PC-9 (cell line): ENCODE results near the gene ANKS1B. TPM values are rescaled to one million over a fixed set of nuclear protein-coding genes. Genes with fewer than 3 reads are reported as not detected.
"Not testable (repeated sequence)": the region's sequence is repeated elsewhere in the genome, so short reads cannot be mapped to it uniquely, and the experiment has no call there.

Experiments used
- BruUV-seq: library from RNA; stranded (reverse); fragments of 400-500 nt; replicated peaks from 2 replicates; lab custom pipeline; 2021; lab: Mats Ljungman, UMichigan
- CTCF ChIA-PET: fragments of 300-600 bp; sonication (Branson Sonifier 250); formaldehyde crosslinking; loops from one replicate; lab custom pipeline; 2022; ENCODE audit warnings: antibody characterized with exemption; lab: Charles Lee
- POLR2A ChIA-PET: fragments of 300-600 bp; sonication (Branson Sonifier 250); formaldehyde crosslinking; loops from one replicate; lab custom pipeline; 2022; ENCODE audit warnings: antibody characterized with exemption; ENCODE audit not compliant: unreplicated experiment; lab: Charles Lee
- DNase-seq, 2 experiments: peaks; one replicate each; pipeline versions ENCODE4 v3.0.0 to v3.0.0-alpha.2; 2015 to 2022; ENCODE audit warnings: mixed read lengths in 1 of 2
- H2AFZ ChIP-seq: fragments of 200-600 bp; sonication (generic); 2 replicates; pipeline ENCODE4 v1.8.1; 2017; ENCODE audit warnings: antibody characterized with exemption
- H3F3A ChIP-seq: fragments of 200-600 bp; sonication (generic); 2 replicates; pipeline ENCODE4 v1.8.1; 2017; ENCODE audit warnings: antibody characterized with exemption, mild to moderate bottlenecking, low read depth; ENCODE audit not compliant: insufficient read depth
- H3K27ac ChIP-seq: fragments of 200-600 bp; sonication (generic); 2 replicates; pipeline ENCODE4 v1.6.1; 2016; ENCODE audit warnings: mixed run types
- H3K27me3 ChIP-seq: fragments of 200-600 bp; sonication (generic); 2 replicates; pipeline ENCODE4 v1.6.1; 2016; ENCODE audit warnings: low read depth, mixed run types; ENCODE audit not compliant: insufficient read depth
- H3K36me3 ChIP-seq: fragments of 200-600 bp; sonication (generic); 2 replicates; pipeline ENCODE4 v1.6.1; 2016; ENCODE audit warnings: low read depth, mixed run types
- H3K4me1 ChIP-seq: fragments of 200-600 bp; sonication (generic); replicated peaks from 2 replicates; pipeline ENCODE4 v1.6.1; 2016; ENCODE audit warnings: mixed run types; ENCODE audit not compliant: insufficient read depth
- H3K4me2 ChIP-seq: fragments of 200-600 bp; sonication (generic); 2 replicates; pipeline ENCODE4 v1.6.1; 2017; ENCODE audit warnings: mixed run types
- H3K4me3 ChIP-seq: fragments of 200-600 bp; sonication (generic); 2 replicates; pipeline ENCODE4 v1.6.1; 2016; ENCODE audit warnings: mixed run types
- H3K79me2 ChIP-seq: fragments of 200-600 bp; sonication (generic); 2 replicates; pipeline ENCODE4 v1.6.1; 2017; ENCODE audit warnings: low read depth, mixed run types
- H3K9me2 ChIP-seq: fragments of 200-600 bp; sonication (generic); 2 replicates; pipeline ENCODE4 v1.8.1; 2017; ENCODE audit warnings: mild to moderate bottlenecking; ENCODE audit not compliant: insufficient read depth
- H3K9me3 ChIP-seq: fragments of 200-600 bp; sonication (generic); 2 replicates; pipeline ENCODE4 v1.8.1; 2016; ENCODE audit warnings: low read depth; ENCODE audit not compliant: insufficient read depth
- H4K20me1 ChIP-seq: fragments of 200-600 bp; sonication (generic); 2 replicates; pipeline ENCODE4 v1.8.1; 2017; ENCODE audit not compliant: insufficient read depth
- EZH2 ChIP-seq: fragments of 200-600 bp; sonication (generic); IDR thresholded peaks from 2 replicates; pipeline ENCODE4 v1.8.0; 2017; ENCODE audit warnings: antibody characterized with exemption, low read depth
- intact Hi-C: fragments of 100-400 bp; cut with micrococcal nuclease; formaldehyde crosslinking; loops from one replicate; pipeline ENCODE4 v1.10.0; 2022; ENCODE audit not compliant: unreplicated experiment
- total RNA-seq: library from RNA; stranded (reverse); gene quantifications from 2 replicates; pipeline ENCODE4 v1.2.3, GENCODE V29; 2021
- TF ChIP-seq, protein P1 (sequence below): fragments of 200-600 bp; sonication (generic); conservative IDR thresholded peaks from 2 replicates; pipeline ENCODE4 v1.6.1; 2017; ENCODE audit warnings: mixed run types, antibody characterized with exemption, mild to moderate bottlenecking, moderate library complexity

The ANKS1B gene
- total RNA-seq, 1 experiment from 2014 or later: not detected

DNA sequence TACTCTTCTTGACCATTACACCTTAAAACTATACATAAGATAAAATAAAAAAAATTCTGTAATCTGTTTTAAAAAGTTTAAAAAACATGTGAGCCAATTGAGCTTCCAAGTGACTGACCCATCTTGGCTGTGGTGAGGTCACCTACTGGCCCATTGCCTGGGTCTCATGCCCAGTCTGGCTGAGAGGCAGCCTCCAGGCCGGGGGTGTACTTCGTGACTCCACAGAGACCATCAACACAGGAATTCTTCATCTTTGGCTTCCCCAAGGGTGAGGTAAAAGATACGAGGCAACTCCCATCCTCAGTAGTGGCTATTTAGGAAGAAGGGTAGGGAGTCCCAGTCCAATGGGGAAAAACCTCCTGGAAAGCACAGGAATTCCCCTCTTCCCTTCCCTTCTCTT is 1226.4 kb downstream of the ANKS1B start:
- H3K9me3 ChIP-seq: no peaks in the 10 kb centered on the region
- no TSS peak for BruUV-seq
- TF ChIP-seq EZH2: no peak
- TF ChIP-seq, protein P1, sequence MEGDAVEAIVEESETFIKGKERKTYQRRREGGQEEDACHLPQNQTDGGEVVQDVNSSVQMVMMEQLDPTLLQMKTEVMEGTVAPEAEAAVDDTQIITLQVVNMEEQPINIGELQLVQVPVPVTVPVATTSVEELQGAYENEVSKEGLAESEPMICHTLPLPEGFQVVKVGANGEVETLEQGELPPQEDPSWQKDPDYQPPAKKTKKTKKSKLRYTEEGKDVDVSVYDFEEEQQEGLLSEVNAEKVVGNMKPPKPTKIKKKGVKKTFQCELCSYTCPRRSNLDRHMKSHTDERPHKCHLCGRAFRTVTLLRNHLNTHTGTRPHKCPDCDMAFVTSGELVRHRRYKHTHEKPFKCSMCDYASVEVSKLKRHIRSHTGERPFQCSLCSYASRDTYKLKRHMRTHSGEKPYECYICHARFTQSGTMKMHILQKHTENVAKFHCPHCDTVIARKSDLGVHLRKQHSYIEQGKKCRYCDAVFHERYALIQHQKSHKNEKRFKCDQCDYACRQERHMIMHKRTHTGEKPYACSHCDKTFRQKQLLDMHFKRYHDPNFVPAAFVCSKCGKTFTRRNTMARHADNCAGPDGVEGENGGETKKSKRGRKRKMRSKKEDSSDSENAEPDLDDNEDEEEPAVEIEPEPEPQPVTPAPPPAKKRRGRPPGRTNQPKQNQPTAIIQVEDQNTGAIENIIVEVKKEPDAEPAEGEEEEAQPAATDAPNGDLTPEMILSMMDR: no peak
- no peaks in the 10 kb centered on the region for H3K36me3 ChIP-seq
- H3K4me1 ChIP-seq: no peaks in the 10 kb centered on the region
- H2AFZ ChIP-seq: no peak overlapping the region
- H3K9me2 ChIP-seq: no peaks in the 10 kb centered on the region
- ChIA-PET CTCF (no interaction called here), POLR2A (no interaction called here)
- no peak overlapping the region for H3K4me3 ChIP-seq
- intact Hi-C loops: no loop called here
- H4K20me1 ChIP-seq: no peaks in the 10 kb centered on the region
- H3K4me2 ChIP-seq: no peak overlapping the region
- no peaks in the 10 kb centered on the region for H3K79me2 ChIP-seq
- H3F3A ChIP-seq: no peaks in the 10 kb centered on the region
- no peak for DNase-seq
- H3K27me3 ChIP-seq: peaks cover 50% of the 10 kb centered on the region
- no peak overlapping the region for H3K27ac ChIP-seq

DNA sequence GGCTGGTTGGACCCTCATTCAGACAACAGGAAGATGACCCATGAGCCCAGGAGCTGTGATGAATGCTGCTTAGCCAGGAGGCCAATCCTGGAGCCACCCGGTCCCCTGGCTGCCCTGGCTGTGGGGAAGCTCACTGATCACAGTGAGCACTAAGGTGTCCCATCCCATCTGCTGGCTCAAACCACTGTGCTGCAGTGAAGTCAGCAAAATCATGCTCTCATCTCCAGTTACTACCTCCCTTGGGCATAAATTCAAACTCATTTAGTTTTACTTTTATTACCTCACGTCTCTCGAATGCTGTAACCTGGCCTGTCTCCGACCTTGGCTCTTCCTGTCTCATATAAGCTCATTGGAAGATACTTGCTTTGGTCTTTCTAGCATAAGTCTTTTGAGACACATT is 1227.3 kb downstream of the ANKS1B start:
- peaks cover 45% of the 10 kb centered on the region for H3K27me3 ChIP-seq
- H3K9me2 ChIP-seq: no peaks in the 10 kb centered on the region
- no peaks in the 10 kb centered on the region for H3K4me1 ChIP-seq
- TF ChIP-seq, protein P1: no peak
- TF ChIP-seq EZH2: no peak
- DNase-seq: no peak
- intact Hi-C loops: no loop called here
- CTCF ChIA-PET: no interaction called here
- POLR2A ChIA-PET: no interaction called here
- no peaks in the 10 kb centered on the region for H4K20me1 ChIP-seq
- BruUV-seq: no TSS peak
- no peak overlapping the region for H3K4me2 ChIP-seq
- H3K4me3 ChIP-seq: no peak overlapping the region
- no peaks in the 10 kb centered on the region for H3F3A ChIP-seq
- H2AFZ ChIP-seq: no peak overlapping the region
- no peaks in the 10 kb centered on the region for H3K36me3 ChIP-seq
- no peaks in the 10 kb centered on the region for H3K9me3 ChIP-seq
- no peak overlapping the region for H3K27ac ChIP-seq
- H3K79me2 ChIP-seq: no peaks in the 10 kb centered on the region

DNA sequence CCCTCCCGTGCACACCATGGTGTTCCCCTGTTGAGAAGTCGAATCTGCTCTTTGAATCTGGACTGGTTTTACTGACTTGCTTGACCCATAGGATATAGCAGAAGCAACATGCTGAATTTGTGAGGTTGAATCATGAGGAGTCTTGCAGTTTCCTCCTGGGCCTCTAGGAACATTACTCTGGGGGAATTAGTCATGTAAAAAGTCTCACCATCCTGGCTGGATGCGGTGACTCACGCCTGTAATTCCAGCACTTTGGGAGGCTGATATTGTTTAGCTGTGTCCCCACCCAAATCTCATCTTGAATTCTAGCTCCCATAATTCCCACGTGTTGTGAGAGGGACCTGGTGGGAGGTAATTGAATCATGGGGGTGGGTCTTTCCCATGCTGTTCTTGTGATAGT is 1228.9 kb downstream of the ANKS1B start:
- intact Hi-C loops, H4K20me1 ChIP-seq, H3K79me2 ChIP-seq, H3K27ac ChIP-seq, POLR2A ChIA-PET, H3K4me2 ChIP-seq, H3K4me1 ChIP-seq, H2AFZ ChIP-seq, CTCF ChIA-PET, H3K4me3 ChIP-seq, DNase-seq, H3K36me3 ChIP-seq, H3K9me2 ChIP-seq, BruUV-seq, H3K9me3 ChIP-seq, H3F3A ChIP-seq: not testable (repeated sequence)
- H3K27me3 ChIP-seq: peaks cover 33% of the 10 kb centered on the region

DNA sequence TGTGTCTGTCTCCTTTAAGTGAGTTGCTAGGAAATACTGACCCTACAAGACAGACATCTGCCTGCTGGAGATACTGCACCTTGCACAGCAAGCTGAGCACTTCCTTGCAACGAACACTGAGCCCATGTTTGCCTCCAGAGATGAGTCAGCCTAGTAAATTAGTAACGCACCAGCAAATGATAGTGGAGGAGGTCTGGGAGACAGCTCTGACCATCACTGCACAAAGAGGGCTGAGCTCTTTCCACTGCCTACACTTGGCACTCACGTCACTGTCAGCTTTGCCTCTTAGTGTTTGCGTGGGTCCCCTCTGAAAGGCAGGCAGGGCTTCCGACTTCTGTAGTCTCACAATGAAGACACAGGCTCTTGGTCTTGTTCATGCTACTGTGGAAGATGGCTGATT is 1230.6 kb downstream of the ANKS1B start:
- ChIA-PET POLR2A (no interaction called here), CTCF (no interaction called here)
- Histone ChIP-seq H3K27ac (no peak overlapping the region), H4K20me1 (no peaks in the 10 kb centered on the region), H2AFZ (no peak overlapping the region), H3K79me2 (no peaks in the 10 kb centered on the region), H3K9me2 (no peaks in the 10 kb centered on the region), H3K27me3 (peaks cover 22% of the 10 kb centered on the region), H3K36me3 (no peaks in the 10 kb centered on the region), H3K4me1 (no peaks in the 10 kb centered on the region), H3K4me3 (no peak overlapping the region), H3K4me2 (no peak overlapping the region), H3K9me3 (no peaks in the 10 kb centered on the region), H3F3A (no peaks in the 10 kb centered on the region)
- intact Hi-C loops: no loop called here
- peak in 1 of 2 experiments; percentile 71 for DNase-seq
- no TSS peak for BruUV-seq
- TF ChIP-seq, protein P1: no peak
- no peak for TF ChIP-seq EZH2
